Measurements from ENCODE around the gene CYP26C1.
"Not testable (repeated sequence)": the region's sequence is repeated elsewhere in the genome, so short reads cannot be mapped to it uniquely, and the experiment has no call there.

CYP26C1 gene

GRCh38 chr10:93079663-93080349, 19.2 kb downstream of the CYP26C1 start:
- no peak for DNase-seq (ENCODE audit: low spot score)

- DNase-seq (ENCODE audit: low spot score) = peak; percentile 27
Measured at GRCh38 chr10:93080350-93081046, 19.9 kb downstream of the CYP26C1 start.

- no peak for DNase-seq (ENCODE audit: low spot score)
Measured at GRCh38 chr10:93081318-93081717, 20.7 kb downstream of the CYP26C1 start.

- DNase-seq (ENCODE audit: low spot score) = no peak
Measured at GRCh38 chr10:93081834-93082233, 21.2 kb downstream of the CYP26C1 start.

- no peak for DNase-seq (ENCODE audit: low spot score)
Measured at GRCh38 chr10:93083743-93084539, 23.3 kb downstream of the CYP26C1 start.

- DNase-seq (ENCODE audit: low spot score) = no peak
Measured at GRCh38 chr10:93085272-93085859, 24.8 kb downstream of the CYP26C1 start.

GRCh38 chr10:93086289-93086688, 25.7 kb downstream of the CYP26C1 start:
- no peak for DNase-seq (ENCODE audit: low spot score)

- DNase-seq (ENCODE audit: low spot score) = no peak
Measured at GRCh38 chr10:93087846-93088245, 27.2 kb downstream of the CYP26C1 start.

- DNase-seq (ENCODE audit: low spot score) = no peak
Measured at GRCh38 chr10:93088466-93088865, 27.9 kb downstream of the CYP26C1 start.

- no peak for DNase-seq (ENCODE audit: low spot score)
Measured at GRCh38 chr10:93090619-93091018, 30.0 kb downstream of the CYP26C1 start.

GRCh38 chr10:93091960-93092359, 31.4 kb downstream of the CYP26C1 start:
- no peak for DNase-seq (ENCODE audit: low spot score)

GRCh38 chr10:93095225-93095624, 34.6 kb downstream of the CYP26C1 start:
- no peak for DNase-seq (ENCODE audit: low spot score)

- no peak for DNase-seq (ENCODE audit: low spot score)
Measured at GRCh38 chr10:93096901-93097300, 36.3 kb downstream of the CYP26C1 start.

- DNase-seq (ENCODE audit: low spot score) = no peak
Measured at GRCh38 chr10:93097386-93097785, 36.8 kb downstream of the CYP26C1 start.

GRCh38 chr10:93098816-93099215, 38.2 kb downstream of the CYP26C1 start:
- no peak for DNase-seq (ENCODE audit: low spot score)

- DNase-seq (ENCODE audit: low spot score) = no peak
Measured at GRCh38 chr10:93099670-93100069, 39.1 kb downstream of the CYP26C1 start.

- not testable (repeated sequence) for DNase-seq (ENCODE audit: low spot score)
Measured at GRCh38 chr10:93101148-93101547, 40.5 kb downstream of the CYP26C1 start.

GRCh38 chr10:93103953-93104352, 43.4 kb downstream of the CYP26C1 start:
- DNase-seq (ENCODE audit: low spot score) = no peak

- DNase-seq (ENCODE audit: low spot score) = no peak
Measured at GRCh38 chr10:93106631-93107072, 46.1 kb downstream of the CYP26C1 start.

- no peak for DNase-seq (ENCODE audit: low spot score)
Measured at GRCh38 chr10:93110472-93111146, 50.0 kb downstream of the CYP26C1 start.

- DNase-seq (ENCODE audit: low spot score) = no peak
Measured at GRCh38 chr10:93113042-93113441, 52.4 kb downstream of the CYP26C1 start.
